NCI-H345 treated with DMSO at 0.1 percent for 48 hours (cell line): ENCODE results near the gene C4orf51.

ENCODE experiments used
- DNase-seq: peaks from one replicate; lab custom pipeline; 2025; ENCODE audit not compliant: unreplicated experiment; lab: John Stamatoyannopoulos, UW

Gene C4orf51

GRCh38 chr4:145709336-145709735 is 29.4 kb downstream of the C4orf51 start:
- DNase-seq = peak; percentile 60

GRCh38 chr4:145709843-145710242 is 29.9 kb downstream of the C4orf51 start:
- DNase-seq = no peak

GRCh38 chr4:145716200-145716599 is 36.3 kb downstream of the C4orf51 start:
- DNase-seq = no peak

- no peak for DNase-seq
These were observed 36.8 kb downstream of the C4orf51 start for GRCh38 chr4:145716661-145717200.

- no peak for DNase-seq
These were observed 40.0 kb downstream of the C4orf51 start for GRCh38 chr4:145719752-145720624.

- DNase-seq = no peak
These were observed 40.7 kb downstream of the C4orf51 start for GRCh38 chr4:145720656-145721055.

- DNase-seq = no peak
These were observed 42.6 kb downstream of the C4orf51 start for GRCh38 chr4:145722561-145722960.

GRCh38 chr4:145723336-145723735 is 43.4 kb downstream of the C4orf51 start:
- no peak for DNase-seq

GRCh38 chr4:145730026-145730425 is 50.1 kb downstream of the C4orf51 start:
- no peak for DNase-seq

- DNase-seq = peak; percentile 56
These were observed 51.1 kb downstream of the C4orf51 start for GRCh38 chr4:145731028-145731427.

- DNase-seq = no peak
These were observed 52.3 kb downstream of the C4orf51 start for GRCh38 chr4:145732001-145732815.

GRCh38 chr4:145732895-145733880 is 53.2 kb downstream of the C4orf51 start:
- peak; percentile 60 for DNase-seq

GRCh38 chr4:145734031-145734430 is 54.1 kb downstream of the C4orf51 start:
- DNase-seq = no peak

- no peak for DNase-seq
These were observed 54.8 kb downstream of the C4orf51 start for GRCh38 chr4:145734576-145735346.

- no peak for DNase-seq
These were observed 55.4 kb downstream of the C4orf51 start for GRCh38 chr4:145735347-145735675.

- no peak for DNase-seq
These were observed 55.9 kb downstream of the C4orf51 start for GRCh38 chr4:145735827-145736226.

GRCh38 chr4:145736241-145736831 is 56.4 kb downstream of the C4orf51 start:
- DNase-seq = no peak

GRCh38 chr4:145739845-145740244 is 59.9 kb downstream of the C4orf51 start:
- DNase-seq = no peak

- DNase-seq = no peak
These were observed 60.9 kb downstream of the C4orf51 start for GRCh38 chr4:145740806-145741205.

- no peak for DNase-seq
These were observed 63.7 kb downstream of the C4orf51 start for GRCh38 chr4:145743641-145744040.
